HepG2 (cell line): ENCODE measurements around the gene ZNF888. TPM values are rescaled to one million over a fixed set of nuclear protein-coding genes. Genes with fewer than 3 reads are reported as not detected.

Experiments used
- ATAC-seq: fragments of 200-7000 bp; cut with Tn5 transposase; 3 replicates; pipeline ENCODE4 v1.9.1; 2020; ENCODE audit warnings: mild to moderate bottlenecking, moderate library complexity
- BruUV-seq: library from RNA; stranded (reverse); fragments of 400-500 nt; replicated peaks from 2 replicates; lab custom pipeline; 2021; lab: Mats Ljungman, UMichigan
- CTCF ChIA-PET: fragments of 300-600 bp; formaldehyde crosslinking; extraction: SDS; loops from one replicate; lab custom pipeline; 2021; ENCODE audit warnings: low total read pairs, inconsistent platforms, low intra/inter-chr PET ratio; lab: Yijun Ruan, JAX
- POLR2A ChIA-PET: fragments of 350-600 bp; sonication (Branson Sonifier 250); formaldehyde crosslinking; loops from one replicate; lab custom pipeline; 2020; ENCODE audit warnings: antibody characterized with exemption, inconsistent platforms; lab: Yijun Ruan, JAX
- DNase-seq: peaks from one replicate; pipeline ENCODE4 v3.0.0-alpha.2; 2015; ENCODE audit warnings: low spot score
- FAIRE-seq: peaks from 3 replicates; lab custom pipeline; 2011; peaks lifted over from hg19 to GRCh38; lab: Jason Lieb, UNC
- H2AFZ ChIP-seq: one replicate; pipeline ENCODE4 v1.6.1; 2011; ENCODE audit warnings: low read length, inconsistent platforms
- H3K27ac ChIP-seq: fragments of 300-600 bp; 3 replicates; pipeline ENCODE4 v1.8.0; 2011; ENCODE audit warnings: mixed run types, mild to moderate bottlenecking, mixed read lengths, low read length, inconsistent platforms; ENCODE audit not compliant: insufficient read depth; ENCODE audit errors: extremely low read length
- H3K27me3 ChIP-seq, 2 experiments: fragments of 200-600 bp in 1 of 2; 2 replicates in 1 of 2; 3 replicates in 1 of 2; pipeline versions ENCODE4 v1.6.0 to v1.8.0; 2011; ENCODE audit warnings: low read length in 2 of 2, mild to moderate bottlenecking in 2 of 2, moderate library complexity in 2 of 2, inconsistent platforms in 1 of 2; ENCODE audit not compliant: insufficient read depth in 2 of 2, control insufficient read depth in 1 of 2
- H3K36me3 ChIP-seq, 2 experiments: fragments of 200-600 bp in 1 of 2; replicated peaks in 1 of 2; 2 replicates in 1 of 2; 3 replicates in 1 of 2; pipeline versions ENCODE4 v1.5.1 to v1.8.0; 2011; ENCODE audit warnings: low read length in 2 of 2, inconsistent platforms in 1 of 2; ENCODE audit not compliant: insufficient read depth in 2 of 2, control insufficient read depth in 1 of 2
- H3K4me1 ChIP-seq: 2 replicates; pipeline ENCODE4 v1.5.1; 2012; ENCODE audit warnings: low read length, inconsistent platforms; ENCODE audit not compliant: insufficient read depth
- H3K4me2 ChIP-seq: 2 replicates; pipeline ENCODE4 v1.6.0; 2011; ENCODE audit warnings: low read depth, low read length, inconsistent platforms
- H3K4me3 ChIP-seq, 3 experiments: fragments of 200-600 bp in 1 of 3; sonication (generic), shearing (Covaris generic) in 1 of 3; replicated peaks in 1 of 3; 2 replicates each; pipeline ENCODE4 v1.5.1; 2011 to 2016; ENCODE audit warnings: low read length in 3 of 3, inconsistent platforms in 2 of 3, low read depth in 2 of 3, mild to moderate bottlenecking in 2 of 3, control low read depth in 1 of 3, mixed read lengths in 1 of 3; ENCODE audit not compliant: insufficient read depth in 1 of 3
- H3K79me2 ChIP-seq: one replicate; pipeline ENCODE4 v1.6.1; 2011; ENCODE audit warnings: low read length, inconsistent platforms; ENCODE audit not compliant: insufficient read depth
- H3K9ac ChIP-seq: 2 replicates; pipeline ENCODE4 v1.6.0; 2011; ENCODE audit warnings: mild to moderate bottlenecking, low read depth, low read length, inconsistent platforms; ENCODE audit not compliant: insufficient read depth
- H3K9me3 ChIP-seq: 2 replicates; pipeline ENCODE4 v1.5.1; 2012; ENCODE audit warnings: mild to moderate bottlenecking, low read length
- H4K20me1 ChIP-seq: 2 replicates; pipeline ENCODE4 v1.6.0; 2011; ENCODE audit warnings: inconsistent platforms, mild to moderate bottlenecking, low read length, moderate library complexity; ENCODE audit not compliant: insufficient read depth
- FOXM1 ChIP-seq: sonication (generic); formaldehyde crosslinking; IDR thresholded peaks from 2 replicates; pipeline ENCODE4 v1.5.0; 2020; ENCODE audit warnings: missing genetic modification reagents
- FUBP1 ChIP-seq: sonication (generic); formaldehyde crosslinking; IDR thresholded peaks from 2 replicates; pipeline ENCODE4 v1.5.1; 2020; ENCODE audit warnings: missing genetic modification reagents, mild to moderate bottlenecking, borderline replicate concordance
- JARID2 ChIP-seq: sonication (generic); formaldehyde crosslinking; IDR thresholded peaks from 2 replicates; pipeline ENCODE4 v1.8.1; 2023; ENCODE audit warnings: missing genetic modification reagents, inconsistent platforms; ENCODE audit not compliant: insufficient replicate concordance
- KLF16 ChIP-seq, 2 experiments: sonication (generic) in 1 of 2; formaldehyde crosslinking in 1 of 2; IDR thresholded peaks; 2 replicates each; pipeline versions ENCODE4 v1.6.1 to v1.8.0; 2016 to 2023; ENCODE audit warnings: missing genetic modification reagents in 2 of 2, missing compliant biosample characterization in 1 of 2
- SNRNP70 ChIP-seq: fragments of 200-400 bp; formaldehyde crosslinking; IDR thresholded peaks from 2 replicates; pipeline ENCODE4 v1.6.1; 2017; ENCODE audit warnings: mild to moderate bottlenecking, low read depth, low read length, moderate library complexity
- ZNF614 ChIP-seq: IDR thresholded peaks from 2 replicates; pipeline ENCODE4 v1.6.1; 2018; ENCODE audit warnings: missing biosample characterization, missing genetic modification reagents, inconsistent platforms, borderline replicate concordance
- ZNF7 ChIP-seq: IDR thresholded peaks from 2 replicates; pipeline ENCODE4 v1.6.1; 2016; ENCODE audit warnings: missing biosample characterization, missing genetic modification reagents
- WGBS: methylation state at CpG from one replicate; pipeline ENCODE4 v1.1.6; 2017; ENCODE audit warnings: low lambda C conversion rate; 5-methylcytosine and 5-hydroxymethylcytosine counted together
- in situ Hi-C: cut with HindIII; loops from 2 replicates; pipeline ENCODE4 v1.10.0; 2017; ENCODE audit warnings: low pct_unique_long_range_greater_than_20kb; ENCODE audit not compliant: extremely low pct_ligation_motif_present
- intact Hi-C: fragments of 100-400 bp; cut with micrococcal nuclease; formaldehyde crosslinking; loops from one replicate; pipeline ENCODE4 v1.10.0; 2022; ENCODE audit not compliant: unreplicated experiment
- polyA plus RNA-seq, 8 experiments: library from polyadenylated mRNA; depleted of rRNA in 3 of 8; stranded (reverse) in 7 of 8; unstranded in 1 of 8; fragments of >200 nt; fragmentation: Illumina TruSeq in 4 of 8; extraction: Trizol in 4 of 8; gene quantifications; 2 replicates each; pipeline versions ENCODE4 v1.2.1 to v1.2.3, GENCODE V29; 2011 to 2016; ENCODE audit warnings: low read depth in 4 of 8, missing spikeins in 1 of 8, mixed read lengths in 1 of 8; ENCODE audit not compliant: insufficient read depth in 1 of 8
- total RNA-seq, 5 experiments: library from RNA; depleted of rRNA; stranded (reverse); fragments of >200 nt; fragmentation: Illumina TruSeq; extraction: Trizol; gene quantifications; 2 replicates each; pipeline ENCODE4 v1.2.3, GENCODE V29; 2016; ENCODE audit warnings: low read depth in 1 of 5
- TF ChIP-seq, protein P1 (sequence below): sonication (generic); formaldehyde crosslinking; IDR thresholded peaks from 2 replicates; pipeline ENCODE4 v1.5.0; 2020; ENCODE audit warnings: missing genetic modification reagents

Gene ZNF888
- total and polyA plus RNA-seq, 2 of the 13 experiments (the other 11 are each of a cell fraction or from before 2014, with no cell fraction given), result 1.7 to 7.6 TPM

DNA sequence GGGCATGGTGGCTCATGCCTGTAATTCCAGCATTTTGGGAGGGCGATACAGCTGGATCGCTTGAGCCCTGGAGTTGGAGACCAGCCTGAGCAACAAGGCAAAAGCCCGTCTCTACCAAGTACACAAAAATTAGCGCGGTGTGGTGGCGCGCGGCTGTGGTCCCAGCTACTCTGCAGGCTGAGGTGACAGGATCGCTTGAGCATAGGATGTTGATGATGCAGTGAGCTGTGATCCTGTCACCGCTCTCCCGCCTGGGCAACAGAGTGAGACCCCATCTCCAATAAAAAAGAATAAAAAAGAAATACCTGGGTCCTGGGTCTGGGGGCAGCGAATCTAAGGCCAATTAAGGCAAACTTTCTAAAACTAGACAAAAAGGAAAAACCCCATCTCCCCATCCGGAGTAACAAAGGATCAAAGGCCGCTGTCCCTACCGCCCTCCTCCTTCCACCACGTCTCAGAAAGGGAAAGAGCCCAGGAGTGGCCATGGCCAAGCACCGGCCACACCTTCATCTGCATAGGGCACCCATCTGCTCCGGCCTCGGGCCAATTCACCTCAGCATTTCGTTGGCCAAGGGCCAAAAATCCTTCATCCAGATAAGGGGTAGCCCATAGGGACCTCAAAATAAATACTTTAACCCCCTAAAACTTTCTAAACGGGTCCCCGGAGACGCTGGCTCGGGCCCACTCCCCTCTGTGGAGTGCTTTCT lies 26.6 kb downstream of the ZNF888 start:
- DNase-seq (no peak), FAIRE-seq (no peak), ATAC-seq (no peak)
- Histone ChIP-seq H3K27me3 (no peaks in the 10 kb centered on the region), H3K4me1 (no peaks in the 10 kb centered on the region), H3K4me3 (no peak overlapping the region), H2AFZ (no peak overlapping the region), H3K9ac (no peak overlapping the region), H3K79me2 (no peaks in the 10 kb centered on the region), H3K27ac (no peak overlapping the region), H3K4me2 (no peak overlapping the region), H4K20me1 (no peaks in the 10 kb centered on the region), H3K9me3 (peaks cover 30% of the 10 kb centered on the region), H3K36me3 (no peaks in the 10 kb centered on the region)
- ChIA-PET CTCF (no interaction called here), POLR2A (no interaction called here)
- in situ Hi-C loops (no loop called here), intact Hi-C loops (no loop called here)
- WGBS, result 55% methylated on average over 21 of the region's 24 CpGs
- no TSS peak for BruUV-seq
- TF ChIP-seq KLF16 (CRISPR knock-in tag; IDR thresholded peaks at IDR 0.05) (no peak), ZNF7 (no peak), ZNF614 (no peak), JARID2 (CRISPR knock-in tag) (no peak), FOXM1 (no peak), SNRNP70 (no peak), FUBP1 (CRISPR knock-in tag) (no peak)
- TF ChIP-seq, protein P1, sequence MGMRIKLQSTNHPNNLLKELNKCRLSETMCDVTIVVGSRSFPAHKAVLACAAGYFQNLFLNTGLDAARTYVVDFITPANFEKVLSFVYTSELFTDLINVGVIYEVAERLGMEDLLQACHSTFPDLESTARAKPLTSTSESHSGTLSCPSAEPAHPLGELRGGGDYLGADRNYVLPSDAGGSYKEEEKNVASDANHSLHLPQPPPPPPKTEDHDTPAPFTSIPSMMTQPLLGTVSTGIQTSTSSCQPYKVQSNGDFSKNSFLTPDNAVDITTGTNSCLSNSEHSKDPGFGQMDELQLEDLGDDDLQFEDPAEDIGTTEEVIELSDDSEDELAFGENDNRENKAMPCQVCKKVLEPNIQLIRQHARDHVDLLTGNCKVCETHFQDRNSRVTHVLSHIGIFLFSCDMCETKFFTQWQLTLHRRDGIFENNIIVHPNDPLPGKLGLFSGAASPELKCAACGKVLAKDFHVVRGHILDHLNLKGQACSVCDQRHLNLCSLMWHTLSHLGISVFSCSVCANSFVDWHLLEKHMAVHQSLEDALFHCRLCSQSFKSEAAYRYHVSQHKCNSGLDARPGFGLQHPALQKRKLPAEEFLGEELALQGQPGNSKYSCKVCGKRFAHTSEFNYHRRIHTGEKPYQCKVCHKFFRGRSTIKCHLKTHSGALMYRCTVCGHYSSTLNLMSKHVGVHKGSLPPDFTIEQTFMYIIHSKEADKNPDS (CRISPR knock-in tag), result no peak
- TF ChIP-seq, all 625 proteins: peak for 0
